ENCODE data around the gene PLEK. TPM values are rescaled to one million over a fixed set of nuclear protein-coding genes. Genes with fewer than 3 reads are reported as not detected.

The PLEK gene
- total RNA-seq, 3 donors from 2014 or later (not counting 1 experiment from before 2014, with no cell fraction given): 307 to 368 (median 333) TPM

GRCh38 chr2:68423966-68424650, 59.0 kb downstream of the PLEK start:
- DNase-seq (peak in 1 of 2 donors; percentile 50), ATAC-seq (peak; percentile 76 to 84 (median 82))
- no peaks in the 10 kb centered on the region for H3K9me3 Mint-ChIP-seq
- H3K4me1 Mint-ChIP-seq: peaks cover 41 to 49% of the 10 kb centered on the region in 2 donors
- no peak overlapping the region for H3K4me3 Mint-ChIP-seq
- no peak overlapping the region for H3K4me3 ChIP-seq (ENCODE audit: low read length)
- no peaks in the 10 kb centered on the region for H3K36me3 Mint-ChIP-seq
- TF ChIP-seq CTCF (IDR thresholded peaks at IDR 0.05): no peak
- peaks cover 43% of the 10 kb centered on the region for H3K4me1 ChIP-seq (ENCODE audit: control insufficient read depth, insufficient read depth, low read length)
- 0% methylated on average over 2 of the region's 2 CpGs for WGBS (ENCODE audit: insufficient coverage)
- intact Hi-C loops (cut with micrococcal nuclease): loop anchor here (1.0 to 2.0 kb wide), 4 partner anchors 13 to 62 kb away; no protein-coding TSS in a partner anchor
- H3K27ac Mint-ChIP-seq: no peak overlapping the region
- H3K36me3 ChIP-seq (ENCODE audit: control insufficient read depth, insufficient read depth, low read length): no peaks in the 10 kb centered on the region
- no peaks in the 10 kb centered on the region for H3K27me3 ChIP-seq (ENCODE audit: control insufficient read depth, insufficient read depth, low read length)
- no peaks in the 10 kb centered on the region for H3K27me3 Mint-ChIP-seq (ENCODE audit: low read depth in 2 of 2)
- H3K27ac ChIP-seq (ENCODE audit: low read length): peak overlapping the region; percentile 67
- H3K9me3 ChIP-seq (ENCODE audit: control insufficient read depth, insufficient read depth, low read length): no peaks in the 10 kb centered on the region

GRCh38 chr2:68425503-68425902, 60.4 kb downstream of the PLEK start:
- 95% methylated on average over 3 of the region's 3 CpGs for WGBS (ENCODE audit: insufficient coverage)

GRCh38 chr2:68426446-68426845, 61.4 kb downstream of the PLEK start:
- no peaks in the 10 kb centered on the region for H3K9me3 Mint-ChIP-seq
- DNase-seq (no peak), ATAC-seq (no peak)
- Histone ChIP-seq H3K27ac (ENCODE audit: low read length) (peak overlapping the region; percentile 46), H3K4me1 (ENCODE audit: control insufficient read depth, insufficient read depth, low read length) (peaks cover 37% of the 10 kb centered on the region), H3K9me3 (ENCODE audit: control insufficient read depth, insufficient read depth, low read length) (no peaks in the 10 kb centered on the region), H3K4me3 (ENCODE audit: low read length) (no peak overlapping the region), H3K36me3 (ENCODE audit: control insufficient read depth, insufficient read depth, low read length) (no peaks in the 10 kb centered on the region), H3K27me3 (ENCODE audit: control insufficient read depth, insufficient read depth, low read length) (no peaks in the 10 kb centered on the region)
- no peak for TF ChIP-seq CTCF (IDR thresholded peaks at IDR 0.05)
- intact Hi-C loops (cut with micrococcal nuclease): no loop called here
- 75% methylated on average over 1 of the region's 1 CpG for WGBS (ENCODE audit: insufficient coverage)
- no peaks in the 10 kb centered on the region for H3K27me3 Mint-ChIP-seq (ENCODE audit: low read depth in 2 of 2)
- H3K36me3 Mint-ChIP-seq: no peaks in the 10 kb centered on the region
- peak overlapping the region; percentile 73 to 80 for H3K27ac Mint-ChIP-seq
- H3K4me3 Mint-ChIP-seq: no peak overlapping the region
- peaks cover 28 to 31% of the 10 kb centered on the region in 2 donors for H3K4me1 Mint-ChIP-seq

More at GRCh38 chr2:68425503-68425902, 60.4 kb downstream of the PLEK start:
- TF ChIP-seq CTCF (IDR thresholded peaks at IDR 0.05): no peak
- H3K27ac Mint-ChIP-seq: no peak overlapping the region
- ATAC-seq (no peak), DNase-seq (no peak)
- H3K27me3 ChIP-seq (ENCODE audit: control insufficient read depth, insufficient read depth, low read length): no peaks in the 10 kb centered on the region
- no peak overlapping the region for H3K4me3 Mint-ChIP-seq
- no peak overlapping the region for H3K4me3 ChIP-seq (ENCODE audit: low read length)
- no peaks in the 10 kb centered on the region for H3K27me3 Mint-ChIP-seq (ENCODE audit: low read depth in 2 of 2)
- H3K9me3 Mint-ChIP-seq: no peaks in the 10 kb centered on the region
- H3K36me3 Mint-ChIP-seq: no peaks in the 10 kb centered on the region
- peaks cover 37% of the 10 kb centered on the region for H3K4me1 ChIP-seq (ENCODE audit: control insufficient read depth, insufficient read depth, low read length)
- intact Hi-C loops (cut with micrococcal nuclease): loop anchor here (2.0 kb wide), 1 partner anchor 15 kb away; no protein-coding TSS in a partner anchor
- no peaks in the 10 kb centered on the region for H3K36me3 ChIP-seq (ENCODE audit: control insufficient read depth, insufficient read depth, low read length)
- peak overlapping the region; percentile 67 for H3K27ac ChIP-seq (ENCODE audit: low read length)
- peaks cover 35 to 37% of the 10 kb centered on the region in 2 donors for H3K4me1 Mint-ChIP-seq
- H3K9me3 ChIP-seq (ENCODE audit: control insufficient read depth, insufficient read depth, low read length): no peaks in the 10 kb centered on the region

Data from natural killer cell (primary cell).